ENCODE data around the gene CCT6A.
"Not testable (repeated sequence)": the region's sequence is repeated elsewhere in the genome, so short reads cannot be mapped to it uniquely, and the experiment has no call there.

- TF ChIP-seq CTCF (IDR thresholded peaks at IDR 0.05); EZH2 (IDR thresholded peaks at IDR 0.05; ENCODE audit: borderline replicate concordance, insufficient read depth, low read depth, low read length, poor library complexity, severe bottlenecking): not testable (repeated sequence)
Measured at GRCh38 chr7:56080726-56081435, 29.3 kb downstream of the CCT6A start.

Data from B cell (primary cell).